GM12873 (cell line): ENCODE measurements around the gene TMEM185B.

Experiments
- CTCF ChIP-seq: IDR thresholded peaks from 2 replicates; pipeline ENCODE4 v1.5.1; 2012; ENCODE audit warnings: low read depth, mild to moderate bottlenecking, moderate library complexity, low read length, control low read depth; ENCODE audit not compliant: insufficient read depth; ENCODE audit errors: missing control alignments

The TMEM185B gene

GRCh38 chr2:120209427-120210269 is 13.6 kb downstream of the TMEM185B start:
- no peak for TF ChIP-seq CTCF

- TF ChIP-seq CTCF, result no peak
Measured at GRCh38 chr2:120208381-120209353, 14.5 kb downstream of the TMEM185B start.

- peak; percentile 76 for TF ChIP-seq CTCF
Measured at GRCh38 chr2:120206022-120206581, 17.1 kb downstream of the TMEM185B start.

GRCh38 chr2:120204945-120205670 is 18.1 kb downstream of the TMEM185B start:
- TF ChIP-seq CTCF, result no peak

- no peak for TF ChIP-seq CTCF
Measured at GRCh38 chr2:120204417-120204816, 18.8 kb downstream of the TMEM185B start.

- TF ChIP-seq CTCF, result no peak
Measured at GRCh38 chr2:120204022-120204405, 19.2 kb downstream of the TMEM185B start.
